H9 (cell line): ENCODE data around the gene PANX2. TPM values are rescaled to one million over a fixed set of nuclear protein-coding genes. Genes with fewer than 3 reads are reported as not detected.

ENCODE experiments used
- DNase-seq: peaks from one replicate; pipeline ENCODE4 v3.0.0-alpha.2; 2017
- H2AFZ ChIP-seq: one replicate; pipeline ENCODE4 v1.6.1; 2013; ENCODE audit warnings: mild to moderate bottlenecking, low read length, control low read depth, moderate library complexity
- H2AK5ac ChIP-seq: 2 replicates; pipeline ENCODE4 v1.6.1; 2013; ENCODE audit warnings: low read length, control low read depth, mixed read lengths; ENCODE audit not compliant: insufficient read length
- H2BK120ac ChIP-seq: one replicate; pipeline ENCODE4 v1.6.1; 2013; ENCODE audit warnings: low read depth, mild to moderate bottlenecking, low read length, control low read depth, inconsistent platforms; ENCODE audit not compliant: poor library complexity, severe bottlenecking
- H2BK12ac ChIP-seq: 2 replicates; pipeline ENCODE4 v1.6.1; 2013; ENCODE audit warnings: low read length, control low read depth, mixed read lengths, low read depth; ENCODE audit not compliant: insufficient read length
- H2BK15ac ChIP-seq: 2 replicates; pipeline ENCODE4 v1.6.1; 2013; ENCODE audit warnings: low read depth, low read length, control low read depth
- H2BK20ac ChIP-seq: one replicate; pipeline ENCODE4 v1.6.1; 2013; ENCODE audit warnings: low read depth, mild to moderate bottlenecking, low read length, control low read depth, inconsistent platforms; ENCODE audit not compliant: poor library complexity, severe bottlenecking
- H2BK5ac ChIP-seq: 2 replicates; pipeline ENCODE4 v1.6.1; 2013; ENCODE audit warnings: low read length, control low read depth, mixed read lengths; ENCODE audit not compliant: insufficient read length
- H3K14ac ChIP-seq: 2 replicates; pipeline ENCODE4 v1.6.1; 2013; ENCODE audit warnings: low read length, control low read depth; ENCODE audit not compliant: insufficient read depth
- H3K18ac ChIP-seq: 2 replicates; pipeline ENCODE4 v1.6.1; 2013; ENCODE audit warnings: low read depth, mild to moderate bottlenecking, mixed read lengths, low read length, control low read depth; ENCODE audit not compliant: insufficient read length
- H3K23ac ChIP-seq: 2 replicates; pipeline ENCODE4 v1.6.1; 2013; ENCODE audit warnings: low read length, control low read depth, mixed read lengths, low read depth; ENCODE audit not compliant: insufficient read length
- H3K23me2 ChIP-seq: 2 replicates; pipeline ENCODE4 v1.6.1; 2013; ENCODE audit warnings: low read depth, mild to moderate bottlenecking, mixed read lengths, low read length, control low read depth; ENCODE audit not compliant: insufficient read length, poor library complexity, severe bottlenecking
- H3K27ac ChIP-seq: 2 replicates; pipeline ENCODE4 v1.5.1; 2013; ENCODE audit warnings: low read length, control low read depth, mixed read lengths, low read depth; ENCODE audit not compliant: insufficient read length
- H3K27me3 ChIP-seq: 2 replicates; pipeline ENCODE4 v1.6.1; 2013; ENCODE audit warnings: low read length, control low read depth, inconsistent platforms; ENCODE audit not compliant: insufficient read depth
- H3K4ac ChIP-seq: 2 replicates; pipeline ENCODE4 v1.6.1; 2013; ENCODE audit warnings: low read depth, mild to moderate bottlenecking, control low read depth, inconsistent platforms, low read length, moderate library complexity
- H3K4me1 ChIP-seq: 2 replicates; pipeline ENCODE4 v1.6.1; 2013; ENCODE audit warnings: low read length, control low read depth, inconsistent platforms; ENCODE audit not compliant: insufficient read depth
- H3K4me2 ChIP-seq: 2 replicates; pipeline ENCODE4 v1.6.1; 2013; ENCODE audit warnings: low read length, control low read depth, mixed read lengths; ENCODE audit not compliant: insufficient read length, insufficient read depth
- H3K56ac ChIP-seq: 2 replicates; pipeline ENCODE4 v1.6.1; 2013; ENCODE audit warnings: low read depth, mild to moderate bottlenecking, mixed read lengths, low read length, control low read depth; ENCODE audit not compliant: insufficient read length
- H3K79me1 ChIP-seq: 2 replicates; pipeline ENCODE4 v1.6.1; 2013; ENCODE audit warnings: low read depth, mild to moderate bottlenecking, moderate library complexity, low read length, control low read depth, inconsistent platforms; ENCODE audit not compliant: insufficient read depth, poor library complexity, severe bottlenecking
- H3K79me2 ChIP-seq: 2 replicates; pipeline ENCODE4 v1.6.1; 2013; ENCODE audit warnings: low read length, control low read depth, inconsistent platforms; ENCODE audit not compliant: insufficient read depth
- H3K9ac ChIP-seq: 2 replicates; pipeline ENCODE4 v1.6.1; 2013; ENCODE audit warnings: low read length, control low read depth, mixed read lengths; ENCODE audit not compliant: insufficient read length; ENCODE audit errors: extremely low read depth
- H3K9me3 ChIP-seq: one replicate; pipeline ENCODE4 v1.6.1; 2013; ENCODE audit warnings: low read depth, low read length, inconsistent platforms; ENCODE audit not compliant: control insufficient read depth
- H3T11ph ChIP-seq: one replicate; pipeline ENCODE4 v1.6.1; 2013; ENCODE audit warnings: mild to moderate bottlenecking, low read length, control low read depth, inconsistent platforms
- H4K20me1 ChIP-seq: one replicate; pipeline ENCODE4 v1.6.1; 2013; ENCODE audit not compliant: control insufficient read depth, insufficient read length, insufficient read depth
- H4K5ac ChIP-seq: 2 replicates; pipeline ENCODE4 v1.6.1; 2013; ENCODE audit warnings: low read depth, mild to moderate bottlenecking, mixed read lengths, low read length, control low read depth; ENCODE audit not compliant: insufficient read length
- H4K8ac ChIP-seq: replicated peaks from 2 replicates; pipeline ENCODE4 v1.6.1; 2013; ENCODE audit warnings: low read length, control low read depth, mixed read lengths, low read depth; ENCODE audit not compliant: insufficient read length
- H4K91ac ChIP-seq: 2 replicates; pipeline ENCODE4 v1.6.1; 2013; ENCODE audit warnings: low read depth, mild to moderate bottlenecking, moderate library complexity, mixed read lengths, low read length, control low read depth; ENCODE audit not compliant: insufficient read length
- H3K27ac Mint-ChIP-seq, 3 experiments: 2 replicates in 2 of 3; 3 replicates in 1 of 3; pipeline ENCODE4 v1.8.0; 2020 to 2021; ENCODE audit warnings: mixed read lengths in 3 of 3, mild to moderate bottlenecking in 1 of 3, moderate library complexity in 1 of 3
- H3K27me3 Mint-ChIP-seq: 2 replicates; pipeline ENCODE4 v1.8.0; 2021; ENCODE audit warnings: low read depth, mild to moderate bottlenecking, moderate library complexity, mixed read lengths
- H3K36me3 Mint-ChIP-seq, 3 experiments: 2 replicates in 2 of 3; 3 replicates in 1 of 3; pipeline ENCODE4 v1.8.0; 2020 to 2021; ENCODE audit warnings: low read depth in 3 of 3, mixed read lengths in 3 of 3; ENCODE audit not compliant: insufficient read depth in 1 of 3
- H3K4me1 Mint-ChIP-seq, 2 experiments: 2 replicates each; pipeline ENCODE4 v1.8.0; 2020; ENCODE audit warnings: mixed read lengths in 2 of 2
- H3K4me3 Mint-ChIP-seq, 2 experiments: 2 replicates in 1 of 2; 3 replicates in 1 of 2; pipeline ENCODE4 v1.8.0; 2020 to 2021; ENCODE audit warnings: mild to moderate bottlenecking in 2 of 2, mixed read lengths in 2 of 2, moderate library complexity in 1 of 2
- H3K9me3 Mint-ChIP-seq, 2 experiments: 2 replicates in 1 of 2; 3 replicates in 1 of 2; pipeline ENCODE4 v1.8.0; 2020; ENCODE audit warnings: mild to moderate bottlenecking in 2 of 2, mixed read lengths in 2 of 2, moderate library complexity in 1 of 2
- WGBS: extraction: QIAGEN DNeasy Blood & Tissue Kit; methylation state at CpG from one replicate; pipeline ENCODE4 v1.1.7; 2013; ENCODE audit warnings: missing lambda C conversion rate, low lambda C conversion rate, mixed read lengths; ENCODE audit not compliant: insufficient read length; ENCODE audit errors: extremely low coverage; 5-methylcytosine and 5-hydroxymethylcytosine counted together
- total RNA-seq: library from RNA; stranded (reverse); gene quantifications from 2 replicates; pipeline ENCODE4 v1.2.1, GENCODE V29; 2021
- TF ChIP-seq, protein P1 (sequence below): fragments of 200-600 bp; sonication (generic); conservative IDR thresholded peaks from 3 replicates; pipeline ENCODE4 v1.8.0; 2021; ENCODE audit warnings: antibody characterized with exemption, mild to moderate bottlenecking

The PANX2 gene
- total RNA-seq, 1 experiment from 2014 or later, result 8.0 TPM

DNA sequence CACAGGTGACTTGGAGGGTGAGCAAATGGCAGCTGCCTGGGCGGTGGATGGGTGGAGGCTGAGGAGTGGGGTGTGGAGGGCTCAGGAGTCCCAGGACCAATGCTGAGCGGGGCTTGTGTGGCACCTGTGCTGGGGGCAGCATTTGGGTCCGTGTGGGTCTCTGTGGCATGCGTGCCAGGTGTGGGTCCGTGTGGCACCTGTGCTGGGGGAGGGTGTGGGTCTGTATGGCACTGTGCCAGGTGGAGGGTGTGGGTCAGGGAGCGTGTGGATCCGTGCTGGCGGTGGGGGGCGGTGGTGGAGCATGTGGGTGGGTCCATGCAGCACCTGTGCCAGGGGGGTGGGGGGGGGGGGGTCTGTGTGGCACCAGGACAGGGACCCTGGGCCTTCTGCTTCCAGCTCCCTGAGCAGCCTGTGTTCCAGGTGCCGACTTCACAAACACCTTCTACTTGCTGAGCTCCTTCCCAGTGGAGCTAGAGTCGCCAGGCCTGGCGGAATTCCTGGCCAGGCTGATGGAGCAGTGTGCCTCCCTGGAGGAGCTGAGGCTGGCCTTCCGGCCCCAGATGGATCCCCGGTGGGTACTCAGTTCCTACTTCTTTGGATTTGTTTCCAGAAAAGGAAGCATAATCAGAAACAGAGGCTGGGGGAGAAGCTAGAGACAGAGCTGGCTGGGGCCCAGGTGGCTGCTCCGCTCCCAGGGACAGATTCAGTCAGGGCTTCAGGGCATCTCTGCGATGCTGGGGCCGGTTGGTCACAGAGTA, 44.9 kb downstream of the PANX2 start:
- WGBS, result no CpG with 5 or more reads among the region's 17 CpGs
- Histone ChIP-seq H4K8ac (no peak overlapping the region), H3K9ac (no peak overlapping the region), H3K27me3 (no peaks in the 10 kb centered on the region), H2BK20ac (no peak overlapping the region), H3K79me2 (peaks cover 3% of the 10 kb centered on the region; the same call in 1 of the 2 replicates), H3K18ac (no peak overlapping the region), H3K56ac (no peak overlapping the region), H4K20me1 (peaks cover 3% of the 10 kb centered on the region), H3K14ac (no peak overlapping the region; the same call in 1 of the 2 replicates), H3K27ac (no peak overlapping the region), H2AFZ (no peak overlapping the region), H4K5ac (no peak overlapping the region), H3K4me2 (no peak overlapping the region), H3K23me2 (no peaks in the 10 kb centered on the region), H3K4ac (no peak overlapping the region), H2BK12ac (no peak overlapping the region), H2BK5ac (no peak overlapping the region), H2BK120ac (no peak overlapping the region), H3K9me3 (no peaks in the 10 kb centered on the region), H2AK5ac (no peak overlapping the region), H4K91ac (no peak overlapping the region), H3K4me1 (no peaks in the 10 kb centered on the region), H2BK15ac (no peak overlapping the region), H3K23ac (no peak overlapping the region), H3T11ph (no peak overlapping the region), H3K79me1 (no peaks in the 10 kb centered on the region)
- H3K4me1 Mint-ChIP-seq, result peaks cover 5 to 9% of the 10 kb centered on the region in 2 experiments
- peak overlapping the region in 1 of 3 experiments; percentile 2; a peak in 3 of 7 replicates for H3K27ac Mint-ChIP-seq
- H3K4me3 Mint-ChIP-seq, result no peak overlapping the region
- no peaks in the 10 kb centered on the region for H3K27me3 Mint-ChIP-seq
- H3K9me3 Mint-ChIP-seq, result peaks cover 0 to 8% of the 10 kb centered on the region in 2 experiments; a peak in 1 of 5 replicates
- H3K36me3 Mint-ChIP-seq, result peaks cover 31 to 78% (median 75%) of the 10 kb centered on the region in 3 experiments; a peak in 6 of 7 replicates
- TF ChIP-seq, protein P1, sequence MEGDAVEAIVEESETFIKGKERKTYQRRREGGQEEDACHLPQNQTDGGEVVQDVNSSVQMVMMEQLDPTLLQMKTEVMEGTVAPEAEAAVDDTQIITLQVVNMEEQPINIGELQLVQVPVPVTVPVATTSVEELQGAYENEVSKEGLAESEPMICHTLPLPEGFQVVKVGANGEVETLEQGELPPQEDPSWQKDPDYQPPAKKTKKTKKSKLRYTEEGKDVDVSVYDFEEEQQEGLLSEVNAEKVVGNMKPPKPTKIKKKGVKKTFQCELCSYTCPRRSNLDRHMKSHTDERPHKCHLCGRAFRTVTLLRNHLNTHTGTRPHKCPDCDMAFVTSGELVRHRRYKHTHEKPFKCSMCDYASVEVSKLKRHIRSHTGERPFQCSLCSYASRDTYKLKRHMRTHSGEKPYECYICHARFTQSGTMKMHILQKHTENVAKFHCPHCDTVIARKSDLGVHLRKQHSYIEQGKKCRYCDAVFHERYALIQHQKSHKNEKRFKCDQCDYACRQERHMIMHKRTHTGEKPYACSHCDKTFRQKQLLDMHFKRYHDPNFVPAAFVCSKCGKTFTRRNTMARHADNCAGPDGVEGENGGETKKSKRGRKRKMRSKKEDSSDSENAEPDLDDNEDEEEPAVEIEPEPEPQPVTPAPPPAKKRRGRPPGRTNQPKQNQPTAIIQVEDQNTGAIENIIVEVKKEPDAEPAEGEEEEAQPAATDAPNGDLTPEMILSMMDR, result no peak
- DNase-seq, result no peak
